Ovary (tissue), 3 donors: ENCODE data around the gene CACNB2.

Source experiments
- EP300 ChIP-seq: sonication (generic); formaldehyde crosslinking; IDR thresholded peaks from one replicate; pipeline ENCODE4 v1.6.1; 2017; ENCODE audit warnings: antibody characterized with exemption
- POLR2A ChIP-seq: fragments of 450-650 bp; IDR thresholded peaks from one replicate; pipeline ENCODE4 v1.6.1; 2017; ENCODE audit warnings: antibody characterized with exemption, mild to moderate bottlenecking, moderate library complexity
- TF ChIP-seq, protein P1 (sequence below), 3 donors: fragments of 450-650 bp in 2 of 3; fragments of 200-600 bp in 1 of 3; IDR thresholded peaks; one replicate each; pipeline versions ENCODE4 v1.5.1 to v1.8.0; 2016 to 2022; ENCODE audit warnings: antibody characterized with exemption in 3 of 3, mild to moderate bottlenecking in 1 of 3
- donor health status: DM: no; HTN: no; CAD: no.

DNA sequence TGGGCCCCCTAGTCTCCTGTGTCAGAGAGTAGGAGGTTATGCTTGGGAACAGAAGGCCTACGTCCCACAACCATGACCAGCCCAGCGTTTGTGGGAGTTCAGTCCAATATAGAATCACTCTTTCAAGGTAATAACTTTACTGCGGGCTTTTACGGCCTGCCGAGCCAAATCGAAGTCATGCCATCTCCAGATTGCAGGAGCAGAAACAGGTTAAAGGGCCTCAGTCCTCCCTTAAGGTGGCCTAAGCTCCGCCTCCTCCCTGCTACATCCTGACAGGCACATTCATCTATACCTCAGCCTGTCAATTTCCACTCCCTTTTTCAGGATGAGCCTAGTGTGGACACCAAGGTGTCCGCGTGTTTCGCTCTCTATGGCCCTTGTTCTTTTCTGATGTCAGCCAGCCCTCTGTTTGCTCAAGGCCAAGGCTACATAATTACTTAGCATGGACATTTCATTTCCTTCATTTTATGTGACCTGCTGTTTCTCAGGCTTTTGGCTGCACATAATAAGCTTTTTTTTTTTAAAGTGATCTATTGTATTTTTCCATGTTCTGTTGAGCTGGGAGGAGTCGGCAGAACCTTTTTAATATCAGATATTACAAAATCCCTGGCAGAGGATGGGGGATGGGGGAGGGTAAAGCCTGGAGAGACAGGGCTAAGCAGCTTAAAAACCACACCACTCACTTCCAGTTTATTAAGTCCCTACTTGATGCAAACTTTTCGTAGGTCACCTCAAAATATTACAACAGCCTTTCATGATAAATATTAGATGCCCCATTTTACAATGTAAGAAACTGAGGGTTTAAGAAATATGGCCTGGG lies 84.6 kb downstream of the CACNB2 start:
- TF ChIP-seq, protein P1, sequence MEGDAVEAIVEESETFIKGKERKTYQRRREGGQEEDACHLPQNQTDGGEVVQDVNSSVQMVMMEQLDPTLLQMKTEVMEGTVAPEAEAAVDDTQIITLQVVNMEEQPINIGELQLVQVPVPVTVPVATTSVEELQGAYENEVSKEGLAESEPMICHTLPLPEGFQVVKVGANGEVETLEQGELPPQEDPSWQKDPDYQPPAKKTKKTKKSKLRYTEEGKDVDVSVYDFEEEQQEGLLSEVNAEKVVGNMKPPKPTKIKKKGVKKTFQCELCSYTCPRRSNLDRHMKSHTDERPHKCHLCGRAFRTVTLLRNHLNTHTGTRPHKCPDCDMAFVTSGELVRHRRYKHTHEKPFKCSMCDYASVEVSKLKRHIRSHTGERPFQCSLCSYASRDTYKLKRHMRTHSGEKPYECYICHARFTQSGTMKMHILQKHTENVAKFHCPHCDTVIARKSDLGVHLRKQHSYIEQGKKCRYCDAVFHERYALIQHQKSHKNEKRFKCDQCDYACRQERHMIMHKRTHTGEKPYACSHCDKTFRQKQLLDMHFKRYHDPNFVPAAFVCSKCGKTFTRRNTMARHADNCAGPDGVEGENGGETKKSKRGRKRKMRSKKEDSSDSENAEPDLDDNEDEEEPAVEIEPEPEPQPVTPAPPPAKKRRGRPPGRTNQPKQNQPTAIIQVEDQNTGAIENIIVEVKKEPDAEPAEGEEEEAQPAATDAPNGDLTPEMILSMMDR (IDR thresholded peaks at IDR 0.05): no peak
- no peak for TF ChIP-seq POLR2A
- peak; percentile 29 for TF ChIP-seq EP300
